ENCODE results near the gene FBXO10.
"Not testable (repeated sequence)": the region's sequence is repeated elsewhere in the genome, so short reads cannot be mapped to it uniquely, and the experiment has no call there.

The FBXO10 gene

DNA sequence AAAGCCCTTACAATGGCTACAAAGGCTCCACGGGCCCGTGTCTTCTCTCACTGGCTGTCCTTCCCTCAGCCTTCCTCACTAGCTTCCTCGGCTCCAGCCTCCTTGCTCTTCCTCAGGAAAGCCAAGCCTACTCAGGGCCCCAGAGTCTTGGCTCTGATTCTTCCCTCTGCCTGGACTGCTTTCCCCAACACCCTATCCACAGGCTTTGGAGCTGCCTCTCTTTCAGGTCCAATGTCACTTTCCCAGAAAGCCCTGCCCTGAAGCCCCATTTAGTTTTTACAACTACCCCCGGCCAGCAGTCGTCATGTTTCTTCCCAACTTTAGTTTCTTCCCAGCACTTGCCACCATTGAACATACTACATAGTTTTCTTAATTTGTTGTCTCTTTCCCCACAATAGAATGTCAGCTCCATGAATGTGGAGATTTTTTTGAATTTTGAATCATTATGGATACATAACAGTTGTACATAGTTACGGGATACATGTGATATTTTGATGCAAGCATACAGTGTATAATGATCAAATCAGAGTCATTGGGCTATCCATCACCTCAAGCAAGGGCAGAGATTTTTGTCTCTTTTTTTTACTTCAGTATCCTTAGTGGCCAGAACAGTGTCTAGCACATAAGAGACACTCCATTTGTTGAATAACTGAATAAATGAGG, 33.7 kb upstream of the FBXO10 start:
- Histone ChIP-seq H3K9ac (no peak overlapping the region), H3K27ac (no peak overlapping the region), H3K4me3 (ENCODE audit: low read depth, low read length) (no peak overlapping the region), H3K9me3 (ENCODE audit: control insufficient read depth, low read length) (no peaks in the 10 kb centered on the region), H3K27me3 (ENCODE audit: control insufficient read depth, insufficient read depth, low read length) (no peaks in the 10 kb centered on the region), H2AFZ (no peak overlapping the region), H3K36me3 (ENCODE audit: control insufficient read depth, insufficient read depth, low read length) (no peaks in the 10 kb centered on the region), H3K4me2 (ENCODE audit: low read length) (no peak overlapping the region), H3K79me2 (no peaks in the 10 kb centered on the region), H3K4me1 (no peaks in the 10 kb centered on the region)
- TF ChIP-seq, protein P1, sequence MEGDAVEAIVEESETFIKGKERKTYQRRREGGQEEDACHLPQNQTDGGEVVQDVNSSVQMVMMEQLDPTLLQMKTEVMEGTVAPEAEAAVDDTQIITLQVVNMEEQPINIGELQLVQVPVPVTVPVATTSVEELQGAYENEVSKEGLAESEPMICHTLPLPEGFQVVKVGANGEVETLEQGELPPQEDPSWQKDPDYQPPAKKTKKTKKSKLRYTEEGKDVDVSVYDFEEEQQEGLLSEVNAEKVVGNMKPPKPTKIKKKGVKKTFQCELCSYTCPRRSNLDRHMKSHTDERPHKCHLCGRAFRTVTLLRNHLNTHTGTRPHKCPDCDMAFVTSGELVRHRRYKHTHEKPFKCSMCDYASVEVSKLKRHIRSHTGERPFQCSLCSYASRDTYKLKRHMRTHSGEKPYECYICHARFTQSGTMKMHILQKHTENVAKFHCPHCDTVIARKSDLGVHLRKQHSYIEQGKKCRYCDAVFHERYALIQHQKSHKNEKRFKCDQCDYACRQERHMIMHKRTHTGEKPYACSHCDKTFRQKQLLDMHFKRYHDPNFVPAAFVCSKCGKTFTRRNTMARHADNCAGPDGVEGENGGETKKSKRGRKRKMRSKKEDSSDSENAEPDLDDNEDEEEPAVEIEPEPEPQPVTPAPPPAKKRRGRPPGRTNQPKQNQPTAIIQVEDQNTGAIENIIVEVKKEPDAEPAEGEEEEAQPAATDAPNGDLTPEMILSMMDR (IDR thresholded peaks at IDR 0.05): no peak

DNA sequence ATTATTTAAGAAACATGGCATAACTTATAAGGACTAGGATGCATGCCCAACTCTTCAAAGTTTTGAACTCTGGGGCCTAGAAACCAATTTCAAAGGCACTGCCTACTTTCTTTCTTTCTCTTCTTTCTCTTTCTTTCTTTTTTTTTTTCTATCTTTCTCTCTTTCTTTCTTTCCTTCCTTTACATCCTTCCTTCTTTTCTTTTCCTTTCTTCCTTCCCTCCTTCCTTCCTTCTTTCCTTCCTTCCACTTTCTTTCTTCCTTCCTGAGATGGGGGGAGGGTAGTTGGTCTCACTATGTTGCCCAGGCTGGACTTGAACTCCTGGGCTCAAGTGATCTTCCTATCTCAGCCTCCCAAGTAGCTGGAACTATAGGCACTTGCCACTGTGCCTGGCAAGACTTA, 32.1 kb upstream of the FBXO10 start:
- H2AFZ ChIP-seq: no peak overlapping the region
- H3K36me3 ChIP-seq (ENCODE audit: control insufficient read depth, insufficient read depth, low read length): no peaks in the 10 kb centered on the region
- H3K27ac ChIP-seq: no peak overlapping the region
- TF ChIP-seq, protein P1 (IDR thresholded peaks at IDR 0.05): no peak
- H3K27me3 ChIP-seq (ENCODE audit: control insufficient read depth, insufficient read depth, low read length): no peaks in the 10 kb centered on the region
- no peak overlapping the region for H3K9ac ChIP-seq
- no peak overlapping the region for H3K4me3 ChIP-seq (ENCODE audit: low read depth, low read length)
- H3K79me2 ChIP-seq: no peaks in the 10 kb centered on the region
- no peak overlapping the region for H3K4me2 ChIP-seq (ENCODE audit: low read length)
- peaks cover 1% of the 10 kb centered on the region for H3K4me1 ChIP-seq
- no peaks in the 10 kb centered on the region for H3K9me3 ChIP-seq (ENCODE audit: control insufficient read depth, low read length)

DNA sequence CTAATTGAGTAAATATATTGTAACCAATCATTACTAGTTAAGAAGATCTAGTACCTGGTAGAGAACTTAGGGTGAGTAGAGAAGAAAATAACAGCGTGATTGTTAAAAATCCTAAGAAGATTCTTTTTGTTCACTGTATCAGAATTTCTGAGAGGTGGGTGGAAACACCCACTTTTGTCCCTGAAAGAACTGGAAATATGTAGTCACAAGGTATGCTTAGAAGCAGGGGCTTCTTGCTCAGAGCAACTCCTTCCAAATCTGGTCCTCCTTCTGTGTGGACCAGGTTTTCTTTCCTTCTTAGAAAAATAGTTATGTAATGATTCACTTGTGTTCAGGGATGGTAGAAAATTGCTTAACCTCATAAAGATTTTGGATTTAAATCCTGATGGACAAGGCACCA, 28.1 kb upstream of the FBXO10 start:
- H3K27me3 ChIP-seq (ENCODE audit: control insufficient read depth, insufficient read depth, low read length): no peaks in the 10 kb centered on the region
- H3K27ac ChIP-seq: no peak overlapping the region
- no peak overlapping the region for H3K9ac ChIP-seq
- H2AFZ ChIP-seq: no peak overlapping the region
- H3K79me2 ChIP-seq: no peaks in the 10 kb centered on the region
- H3K4me3 ChIP-seq (ENCODE audit: low read depth, low read length): no peak overlapping the region
- peaks cover 3% of the 10 kb centered on the region for H3K4me1 ChIP-seq
- H3K4me2 ChIP-seq (ENCODE audit: low read length): no peak overlapping the region
- H3K36me3 ChIP-seq (ENCODE audit: control insufficient read depth, insufficient read depth, low read length): no peaks in the 10 kb centered on the region
- no peaks in the 10 kb centered on the region for H3K9me3 ChIP-seq (ENCODE audit: control insufficient read depth, low read length)
- TF ChIP-seq, protein P1 (IDR thresholded peaks at IDR 0.05): no peak

DNA sequence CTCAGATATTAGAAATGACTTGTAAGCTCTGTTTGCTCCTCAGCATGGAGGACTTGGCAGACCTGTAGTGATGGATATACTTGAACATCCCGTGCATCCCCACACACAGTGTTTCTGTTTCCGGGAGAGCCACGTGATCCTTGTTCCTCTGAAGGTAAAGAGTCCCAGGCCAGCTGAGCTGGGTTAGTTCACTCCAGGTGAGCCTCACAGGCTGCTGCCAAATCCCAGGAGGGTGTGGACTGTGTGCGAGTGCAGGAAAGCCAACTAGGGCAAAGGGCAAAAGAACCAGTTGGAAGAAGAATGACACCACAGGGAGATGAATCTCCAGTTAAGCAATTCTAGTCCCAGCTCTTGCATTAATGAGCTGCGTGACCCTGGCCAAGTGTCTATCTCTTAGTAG, 26.6 kb upstream of the FBXO10 start:
- Histone ChIP-seq H3K9me3 (ENCODE audit: control insufficient read depth, low read length) (no peaks in the 10 kb centered on the region), H3K27ac (peak overlapping the region; percentile 56), H3K4me3 (ENCODE audit: low read depth, low read length) (no peak overlapping the region), H2AFZ (peak overlapping the region; percentile 80), H3K36me3 (ENCODE audit: control insufficient read depth, insufficient read depth, low read length) (no peaks in the 10 kb centered on the region), H3K4me2 (ENCODE audit: low read length) (no peak overlapping the region), H3K79me2 (no peaks in the 10 kb centered on the region), H3K4me1 (peaks cover 3% of the 10 kb centered on the region), H3K9ac (no peak overlapping the region), H3K27me3 (ENCODE audit: control insufficient read depth, insufficient read depth, low read length) (no peaks in the 10 kb centered on the region)
- TF ChIP-seq, protein P1 (IDR thresholded peaks at IDR 0.05): no peak

DNA sequence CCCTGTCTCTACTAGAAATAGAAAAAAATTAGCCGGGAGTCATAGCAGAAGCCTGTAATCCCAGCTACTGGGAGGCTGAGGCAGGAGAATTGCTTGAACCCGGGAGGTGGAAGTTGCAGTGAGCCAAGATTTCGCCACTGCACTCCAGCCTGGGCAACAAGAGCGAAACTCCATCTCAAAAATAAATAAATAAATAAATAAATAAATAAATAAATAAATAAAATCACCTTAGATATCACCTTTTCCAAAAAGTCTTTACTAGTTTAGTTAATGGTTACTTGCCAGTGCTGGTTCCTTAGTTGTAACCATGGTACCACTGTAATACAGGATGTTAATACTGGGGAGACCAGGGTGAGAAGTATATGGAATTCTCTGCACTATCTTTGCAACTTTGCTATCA, 25.9 kb upstream of the FBXO10 start:
- not testable (repeated sequence) for H3K36me3 ChIP-seq (ENCODE audit: control insufficient read depth, insufficient read depth, low read length); H3K27ac ChIP-seq; H3K4me1 ChIP-seq; H3K9me3 ChIP-seq (ENCODE audit: control insufficient read depth, low read length); H2AFZ ChIP-seq; H3K4me3 ChIP-seq (ENCODE audit: low read depth, low read length); H3K4me2 ChIP-seq (ENCODE audit: low read length); H3K27me3 ChIP-seq (ENCODE audit: control insufficient read depth, insufficient read depth, low read length); H3K9ac ChIP-seq; H3K79me2 ChIP-seq
